GM18951 (cell line): ENCODE data around the gene GRM4.
"Not testable (repeated sequence)": the region's sequence is repeated elsewhere in the genome, so short reads cannot be mapped to it uniquely, and the experiment has no call there.

ENCODE experiments used
- POLR2A ChIP-seq: IDR thresholded peaks from 4 replicates; pipeline ENCODE4 v1.6.1; 2011; ENCODE audit warnings: mild to moderate bottlenecking; ENCODE audit not compliant: insufficient read length, insufficient read depth; ENCODE audit errors: extremely low read depth
- in situ Hi-C: fragments of 300-500 bp; cut with MboI; formaldehyde crosslinking; loops from one replicate; pipeline ENCODE4 v1.12.0; 2022; ENCODE audit warnings: low sequenced_read_pairs, mixed read lengths, inconsistent platforms; ENCODE audit not compliant: unreplicated experiment

Gene GRM4

GRCh38 chr6:34146021-34146782 is at the start of gene GRM4:
Gene GRM4 (minus strand): TSS chr6:34146087. CDS start chr6:34133496, 12,591 bp downstream.
- TF ChIP-seq POLR2A: no peak
- in situ Hi-C loops: no loop called here

DNA sequence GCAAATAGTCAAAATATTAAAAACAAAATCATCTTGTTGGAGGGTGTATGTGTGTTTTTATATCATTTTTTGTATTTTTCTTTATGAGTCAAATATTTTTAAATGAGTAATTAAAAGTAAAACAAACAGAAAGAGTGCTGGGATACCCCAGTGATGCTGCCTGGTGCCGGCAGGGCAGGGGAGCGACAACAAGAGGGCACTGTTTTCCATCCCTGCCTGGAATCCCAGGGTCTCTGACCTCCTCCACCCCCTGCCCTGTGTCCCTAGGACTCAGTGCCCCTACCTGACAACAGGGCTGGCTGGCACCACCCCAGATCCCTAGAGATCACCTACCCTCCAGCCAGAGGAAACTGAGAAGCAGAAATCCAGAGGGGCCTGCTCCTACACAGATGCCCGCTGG is 48.9 kb upstream of the GRM4 start:
- in situ Hi-C loops: no loop called here
- TF ChIP-seq POLR2A: no peak

DNA sequence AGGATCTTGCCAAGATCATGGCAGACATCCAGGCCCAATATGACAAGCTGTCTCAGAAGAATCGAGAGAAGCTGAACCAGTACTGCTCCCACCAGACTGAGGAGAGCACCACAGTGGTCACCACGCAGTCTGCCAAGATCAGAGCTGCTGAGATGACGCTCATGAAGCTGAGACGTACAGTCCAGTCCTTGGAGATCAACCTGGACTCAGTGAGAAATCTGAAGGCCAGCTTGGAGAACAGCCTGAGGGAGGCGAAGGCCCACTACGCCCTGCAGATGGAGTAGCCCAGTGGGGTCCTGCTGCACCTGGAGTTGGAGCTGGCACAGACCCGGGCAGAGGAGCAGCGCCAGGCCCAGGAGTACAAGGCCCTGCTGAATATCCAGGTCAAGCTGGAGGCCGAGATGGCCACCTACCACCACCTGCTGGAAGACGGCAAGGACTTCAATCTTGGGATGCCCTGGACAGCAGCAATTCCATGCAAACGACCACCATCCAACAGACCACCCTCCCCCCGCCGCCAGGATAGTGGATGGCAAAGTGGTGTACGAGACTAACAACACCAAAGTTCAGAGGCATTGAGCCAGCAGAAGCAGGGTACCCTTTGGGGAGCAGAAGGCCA is 44.7 kb upstream of the GRM4 start:
- in situ Hi-C loops: no loop called here
- no peak for TF ChIP-seq POLR2A

GRCh38 chr6:34189806-34190503 is 44.1 kb upstream of the GRM4 start:
- TF ChIP-seq POLR2A: no peak
- in situ Hi-C loops: no loop called here

- in situ Hi-C loops: not testable (repeated sequence)
These were observed 38.8 kb upstream of the GRM4 start for GRCh38 chr6:34184726-34185125.

- TF ChIP-seq POLR2A: no peak
- in situ Hi-C loops: no loop called here
These were observed 37.1 kb upstream of the GRM4 start for GRCh38 chr6:34182751-34183531.

- no peak for TF ChIP-seq POLR2A
- in situ Hi-C loops: no loop called here
These were observed 36.0 kb upstream of the GRM4 start for GRCh38 chr6:34181908-34182307.

GRCh38 chr6:34179106-34179720 is 33.3 kb upstream of the GRM4 start:
- in situ Hi-C loops: no loop called here

GRCh38 chr6:34178357-34179105 is 32.6 kb upstream of the GRM4 start:
- in situ Hi-C loops: no loop called here
- no peak for TF ChIP-seq POLR2A

More at GRCh38 chr6:34179106-34179720, 33.3 kb upstream of the GRM4 start:
- no peak for TF ChIP-seq POLR2A

GRCh38 chr6:34177181-34177591 is 31.3 kb upstream of the GRM4 start:
- no peak for TF ChIP-seq POLR2A
- in situ Hi-C loops: no loop called here

- TF ChIP-seq POLR2A: no peak
- in situ Hi-C loops: no loop called here
These were observed 30.6 kb upstream of the GRM4 start for GRCh38 chr6:34176261-34177031.
